Astrocyte of the cerebellum (primary cell): ENCODE measurements around the gene C19orf25.

Source experiments
- DNase-seq: peaks from one replicate; pipeline ENCODE4 v3.0.0-alpha.2; 2011; ENCODE audit warnings: low read depth
- H3K4me3 ChIP-seq: 2 replicates; pipeline ENCODE4 v1.5.1; 2011; ENCODE audit warnings: mild to moderate bottlenecking, low read depth, low read length, moderate library complexity
- CTCF ChIP-seq: IDR thresholded peaks from 2 replicates; pipeline ENCODE4 v1.5.1; 2012; ENCODE audit warnings: low read length, low read depth, moderate library complexity, mild to moderate bottlenecking; ENCODE audit errors: missing control alignments
- in situ Hi-C: cut with HindIII; loops from 2 replicates; pipeline ENCODE4 v1.10.0; 2017; ENCODE audit warnings: low sequenced_read_pairs

Gene C19orf25

GRCh38 chr19:1478934-1479707 is at the start of gene C19orf25:
Gene C19orf25, minus strand, starts transcription at chr19:1479215. Its CDS starts 312 bp downstream, at chr19:1478903.
- in situ Hi-C loops, result no loop called here
- DNase-seq, result peak; percentile 79
- TF ChIP-seq CTCF, result no peak
- peak within 1 kb of the TSS; percentile 82 for H3K4me3 ChIP-seq

- no peak for TF ChIP-seq CTCF
- in situ Hi-C loops, result no loop called here
- H3K4me3 ChIP-seq, result no peak overlapping the region
- no peak for DNase-seq
Measured at GRCh38 chr19:1527650-1528309, 48.8 kb upstream of the C19orf25 start.

- TF ChIP-seq CTCF, result no peak
- in situ Hi-C loops, result no loop called here
- no peak for DNase-seq
- H3K4me3 ChIP-seq, result no peak overlapping the region
Measured at GRCh38 chr19:1526979-1527649, 48.1 kb upstream of the C19orf25 start.

- in situ Hi-C loops, result no loop called here
- no peak overlapping the region for H3K4me3 ChIP-seq
- DNase-seq, result no peak
- TF ChIP-seq CTCF, result no peak
Measured at GRCh38 chr19:1526066-1526778, 47.2 kb upstream of the C19orf25 start.

GRCh38 chr19:1525343-1525742 is 46.3 kb upstream of the C19orf25 start:
- in situ Hi-C loops, result no loop called here
- DNase-seq, result no peak
- no peak for TF ChIP-seq CTCF
- no peak overlapping the region for H3K4me3 ChIP-seq

- no peak for TF ChIP-seq CTCF
- in situ Hi-C loops, result no loop called here
- no peak overlapping the region for H3K4me3 ChIP-seq
- no peak for DNase-seq
Measured at GRCh38 chr19:1524972-1525325, 45.9 kb upstream of the C19orf25 start.
